ENCODE measurements around the gene FAT3. TPM values are rescaled to one million over a fixed set of nuclear protein-coding genes. Genes with fewer than 3 reads are reported as not detected.

Gene FAT3
- total and polyA plus RNA-seq, 9 of the 15 experiments (the other 6 are each of a cell fraction or from before 2014, with no cell fraction given) = under 0.01 TPM; not detected in 7

DNA sequence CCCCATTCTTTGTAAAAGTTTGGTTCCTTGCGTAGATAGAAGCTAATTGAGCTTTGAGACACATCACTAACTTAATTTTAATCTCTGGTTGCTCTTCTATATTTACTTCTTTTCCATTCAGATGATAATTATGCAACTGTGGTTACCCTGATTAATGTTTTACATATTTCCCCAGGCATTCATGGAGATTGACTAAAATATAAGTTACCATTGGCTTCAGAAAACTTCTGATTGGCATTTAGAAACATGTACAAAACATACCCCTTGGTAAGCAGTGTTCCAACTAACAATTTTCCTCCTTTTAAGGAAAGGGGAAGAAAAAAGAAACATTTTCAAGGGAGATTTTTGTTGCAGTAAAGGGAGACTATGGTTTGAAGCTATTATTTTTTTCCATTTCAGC, 43.9 kb downstream of the FAT3 start:
- WGBS (ENCODE audit: insufficient coverage, low coverage, missing lambda C conversion rate) = 0% methylated on average over 1 of the region's 1 CpG
- no peak overlapping the region for H3K4me2 ChIP-seq (ENCODE audit: insufficient read depth, low read length)
- TF ChIP-seq TSC22D4 (tag; IDR thresholded peaks at IDR 0.05) (no peak), ZFP36 (IDR thresholded peaks at IDR 0.05; ENCODE audit: low read depth, low read length, partially characterized antibody) (no peak), FOSL1 (tag; conservative IDR thresholded peaks at IDR 0.05) (no peak), ESRRB (CRISPR knock-in tag; IDR thresholded peaks at IDR 0.05; ENCODE audit: borderline replicate concordance) (no peak), FOXJ3 (CRISPR knock-in tag; IDR thresholded peaks at IDR 0.05) (no peak), ZNF766 (CRISPR knock-in tag; conservative IDR thresholded peaks at IDR 0.05) (no peak), ZNF282 (CRISPR knock-in tag; IDR thresholded peaks at IDR 0.05) (no peak)
- TF ChIP-seq, protein P1, sequence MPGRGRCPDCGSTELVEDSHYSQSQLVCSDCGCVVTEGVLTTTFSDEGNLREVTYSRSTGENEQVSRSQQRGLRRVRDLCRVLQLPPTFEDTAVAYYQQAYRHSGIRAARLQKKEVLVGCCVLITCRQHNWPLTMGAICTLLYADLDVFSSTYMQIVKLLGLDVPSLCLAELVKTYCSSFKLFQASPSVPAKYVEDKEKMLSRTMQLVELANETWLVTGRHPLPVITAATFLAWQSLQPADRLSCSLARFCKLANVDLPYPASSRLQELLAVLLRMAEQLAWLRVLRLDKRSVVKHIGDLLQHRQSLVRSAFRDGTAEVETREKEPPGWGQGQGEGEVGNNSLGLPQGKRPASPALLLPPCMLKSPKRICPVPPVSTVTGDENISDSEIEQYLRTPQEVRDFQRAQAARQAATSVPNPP (IDR thresholded peaks at IDR 0.05; ENCODE audit: borderline replicate concordance, insufficient read depth, insufficient read length) = no peak
- TF ChIP-seq, protein P2, sequence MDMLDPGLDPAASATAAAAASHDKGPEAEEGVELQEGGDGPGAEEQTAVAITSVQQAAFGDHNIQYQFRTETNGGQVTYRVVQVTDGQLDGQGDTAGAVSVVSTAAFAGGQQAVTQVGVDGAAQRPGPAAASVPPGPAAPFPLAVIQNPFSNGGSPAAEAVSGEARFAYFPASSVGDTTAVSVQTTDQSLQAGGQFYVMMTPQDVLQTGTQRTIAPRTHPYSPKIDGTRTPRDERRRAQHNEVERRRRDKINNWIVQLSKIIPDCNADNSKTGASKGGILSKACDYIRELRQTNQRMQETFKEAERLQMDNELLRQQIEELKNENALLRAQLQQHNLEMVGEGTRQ (CRISPR knock-in tag; IDR thresholded peaks at IDR 0.05) = no peak
- TF ChIP-seq, protein P3, sequence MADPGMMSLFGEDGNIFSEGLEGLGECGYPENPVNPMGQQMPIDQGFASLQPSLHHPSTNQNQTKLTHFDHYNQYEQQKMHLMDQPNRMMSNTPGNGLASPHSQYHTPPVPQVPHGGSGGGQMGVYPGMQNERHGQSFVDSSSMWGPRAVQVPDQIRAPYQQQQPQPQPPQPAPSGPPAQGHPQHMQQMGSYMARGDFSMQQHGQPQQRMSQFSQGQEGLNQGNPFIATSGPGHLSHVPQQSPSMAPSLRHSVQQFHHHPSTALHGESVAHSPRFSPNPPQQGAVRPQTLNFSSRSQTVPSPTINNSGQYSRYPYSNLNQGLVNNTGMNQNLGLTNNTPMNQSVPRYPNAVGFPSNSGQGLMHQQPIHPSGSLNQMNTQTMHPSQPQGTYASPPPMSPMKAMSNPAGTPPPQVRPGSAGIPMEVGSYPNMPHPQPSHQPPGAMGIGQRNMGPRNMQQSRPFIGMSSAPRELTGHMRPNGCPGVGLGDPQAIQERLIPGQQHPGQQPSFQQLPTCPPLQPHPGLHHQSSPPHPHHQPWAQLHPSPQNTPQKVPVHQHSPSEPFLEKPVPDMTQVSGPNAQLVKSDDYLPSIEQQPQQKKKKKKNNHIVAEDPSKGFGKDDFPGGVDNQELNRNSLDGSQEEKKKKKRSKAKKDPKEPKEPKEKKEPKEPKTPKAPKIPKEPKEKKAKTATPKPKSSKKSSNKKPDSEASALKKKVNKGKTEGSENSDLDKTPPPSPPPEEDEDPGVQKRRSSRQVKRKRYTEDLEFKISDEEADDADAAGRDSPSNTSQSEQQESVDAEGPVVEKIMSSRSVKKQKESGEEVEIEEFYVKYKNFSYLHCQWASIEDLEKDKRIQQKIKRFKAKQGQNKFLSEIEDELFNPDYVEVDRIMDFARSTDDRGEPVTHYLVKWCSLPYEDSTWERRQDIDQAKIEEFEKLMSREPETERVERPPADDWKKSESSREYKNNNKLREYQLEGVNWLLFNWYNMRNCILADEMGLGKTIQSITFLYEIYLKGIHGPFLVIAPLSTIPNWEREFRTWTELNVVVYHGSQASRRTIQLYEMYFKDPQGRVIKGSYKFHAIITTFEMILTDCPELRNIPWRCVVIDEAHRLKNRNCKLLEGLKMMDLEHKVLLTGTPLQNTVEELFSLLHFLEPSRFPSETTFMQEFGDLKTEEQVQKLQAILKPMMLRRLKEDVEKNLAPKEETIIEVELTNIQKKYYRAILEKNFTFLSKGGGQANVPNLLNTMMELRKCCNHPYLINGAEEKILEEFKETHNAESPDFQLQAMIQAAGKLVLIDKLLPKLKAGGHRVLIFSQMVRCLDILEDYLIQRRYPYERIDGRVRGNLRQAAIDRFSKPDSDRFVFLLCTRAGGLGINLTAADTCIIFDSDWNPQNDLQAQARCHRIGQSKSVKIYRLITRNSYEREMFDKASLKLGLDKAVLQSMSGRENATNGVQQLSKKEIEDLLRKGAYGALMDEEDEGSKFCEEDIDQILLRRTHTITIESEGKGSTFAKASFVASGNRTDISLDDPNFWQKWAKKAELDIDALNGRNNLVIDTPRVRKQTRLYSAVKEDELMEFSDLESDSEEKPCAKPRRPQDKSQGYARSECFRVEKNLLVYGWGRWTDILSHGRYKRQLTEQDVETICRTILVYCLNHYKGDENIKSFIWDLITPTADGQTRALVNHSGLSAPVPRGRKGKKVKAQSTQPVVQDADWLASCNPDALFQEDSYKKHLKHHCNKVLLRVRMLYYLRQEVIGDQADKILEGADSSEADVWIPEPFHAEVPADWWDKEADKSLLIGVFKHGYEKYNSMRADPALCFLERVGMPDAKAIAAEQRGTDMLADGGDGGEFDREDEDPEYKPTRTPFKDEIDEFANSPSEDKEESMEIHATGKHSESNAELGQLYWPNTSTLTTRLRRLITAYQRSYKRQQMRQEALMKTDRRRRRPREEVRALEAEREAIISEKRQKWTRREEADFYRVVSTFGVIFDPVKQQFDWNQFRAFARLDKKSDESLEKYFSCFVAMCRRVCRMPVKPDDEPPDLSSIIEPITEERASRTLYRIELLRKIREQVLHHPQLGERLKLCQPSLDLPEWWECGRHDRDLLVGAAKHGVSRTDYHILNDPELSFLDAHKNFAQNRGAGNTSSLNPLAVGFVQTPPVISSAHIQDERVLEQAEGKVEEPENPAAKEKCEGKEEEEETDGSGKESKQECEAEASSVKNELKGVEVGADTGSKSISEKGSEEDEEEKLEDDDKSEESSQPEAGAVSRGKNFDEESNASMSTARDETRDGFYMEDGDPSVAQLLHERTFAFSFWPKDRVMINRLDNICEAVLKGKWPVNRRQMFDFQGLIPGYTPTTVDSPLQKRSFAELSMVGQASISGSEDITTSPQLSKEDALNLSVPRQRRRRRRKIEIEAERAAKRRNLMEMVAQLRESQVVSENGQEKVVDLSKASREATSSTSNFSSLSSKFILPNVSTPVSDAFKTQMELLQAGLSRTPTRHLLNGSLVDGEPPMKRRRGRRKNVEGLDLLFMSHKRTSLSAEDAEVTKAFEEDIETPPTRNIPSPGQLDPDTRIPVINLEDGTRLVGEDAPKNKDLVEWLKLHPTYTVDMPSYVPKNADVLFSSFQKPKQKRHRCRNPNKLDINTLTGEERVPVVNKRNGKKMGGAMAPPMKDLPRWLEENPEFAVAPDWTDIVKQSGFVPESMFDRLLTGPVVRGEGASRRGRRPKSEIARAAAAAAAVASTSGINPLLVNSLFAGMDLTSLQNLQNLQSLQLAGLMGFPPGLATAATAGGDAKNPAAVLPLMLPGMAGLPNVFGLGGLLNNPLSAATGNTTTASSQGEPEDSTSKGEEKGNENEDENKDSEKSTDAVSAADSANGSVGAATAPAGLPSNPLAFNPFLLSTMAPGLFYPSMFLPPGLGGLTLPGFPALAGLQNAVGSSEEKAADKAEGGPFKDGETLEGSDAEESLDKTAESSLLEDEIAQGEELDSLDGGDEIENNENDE (IDR thresholded peaks at IDR 0.05; ENCODE audit: low read depth, low read length) = no peak

More for the DNA sequence above, 43.9 kb downstream of the FAT3 start:
- no peaks in the 10 kb centered on the region for H3K27me3 ChIP-seq (ENCODE audit: control insufficient read depth in 2 of 2, insufficient read depth in 2 of 2, low read length in 2 of 2)
- DNase-seq (ENCODE audit: extremely low read depth in 1 of 4, low spot score in 3 of 4) (no peak), FAIRE-seq (no peak), ATAC-seq (no peak)
- in situ Hi-C loops (cut with MboI) = no loop called here
- ChIA-PET CTCF (ENCODE audit: low intra/inter-chr PET ratio) (no interaction called here), POLR2A (no interaction called here)
- no peak overlapping the region for H2AFZ ChIP-seq (ENCODE audit: low read depth, low read length)
- H3K9ac ChIP-seq (ENCODE audit: insufficient read depth in 1 of 2, low read depth in 2 of 2, low read length in 2 of 2) = no peak overlapping the region
- no peak overlapping the region for H3K27ac ChIP-seq (ENCODE audit: extremely low read depth, low read depth, low read length)
- H3K4me1 ChIP-seq (replicated peaks in 1 of 2; ENCODE audit: control insufficient read depth in 2 of 2, insufficient read depth in 2 of 2, low read length in 2 of 2) = no peaks in the 10 kb centered on the region
- H3K9me1 ChIP-seq (ENCODE audit: control insufficient read depth, insufficient read depth, low read length) = no peaks in the 10 kb centered on the region
- intact Hi-C loops (cut with micrococcal nuclease) = no loop called here
- H3K79me2 ChIP-seq (ENCODE audit: control insufficient read depth, insufficient read depth, low read length) = no peaks in the 10 kb centered on the region
- no peaks in the 10 kb centered on the region for H3K9me3 ChIP-seq (replicated peaks; ENCODE audit: control insufficient read depth, insufficient read depth, low read depth, low read length)
- BruUV-seq (replicated peaks) = no TSS peak
- H3K36me3 ChIP-seq (ENCODE audit: control insufficient read depth, insufficient read depth, low read length) = no peaks in the 10 kb centered on the region
- H4K20me1 ChIP-seq (replicated peaks; ENCODE audit: control insufficient read depth, insufficient read depth, low read length) = no peaks in the 10 kb centered on the region
- no peak overlapping the region for H3K4me3 ChIP-seq
